ENCODE results near the gene DNAJC15. TPM values are rescaled to one million over a fixed set of nuclear protein-coding genes. Genes with fewer than 3 reads are reported as not detected.

Gene DNAJC15
- total RNA-seq, 4 donors from 2014 or later: 1.6 to 8.4 (median 4.1) TPM

DNA sequence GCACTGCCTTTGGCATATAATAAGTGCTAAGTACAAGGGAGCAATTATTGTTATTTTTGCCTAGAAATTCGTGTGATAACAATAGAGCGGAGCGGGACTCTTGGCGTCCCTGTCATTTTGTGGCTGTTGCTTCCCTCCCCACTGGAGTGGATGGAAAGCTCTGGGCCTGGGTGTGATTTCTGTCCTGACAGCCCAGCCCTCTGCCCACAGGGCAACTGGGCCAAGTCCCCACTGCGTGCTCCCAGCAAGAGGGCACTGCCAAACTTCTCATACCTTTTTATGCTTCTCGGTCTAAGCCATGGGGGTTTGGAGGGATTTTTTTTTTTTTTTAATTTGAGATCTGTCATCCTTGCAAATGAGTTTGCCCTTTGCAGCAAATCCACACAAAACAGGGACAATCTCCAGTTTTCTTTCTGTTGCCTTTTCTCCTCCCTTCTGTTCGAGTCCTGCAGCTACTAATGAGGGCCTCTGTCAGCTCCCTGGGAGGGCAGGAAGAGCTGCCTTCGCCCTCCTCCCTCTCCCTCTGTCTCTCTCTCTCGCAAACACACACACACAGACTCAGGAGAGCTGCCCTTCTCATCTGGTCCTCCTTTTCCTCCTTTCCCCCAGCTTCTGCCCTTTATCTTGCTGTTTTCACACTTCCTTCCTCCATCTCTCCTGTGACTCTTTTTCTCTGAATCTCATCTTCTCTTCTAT, 103.9 kb downstream of the DNAJC15 start:
- no peak for TF ChIP-seq CTCF (IDR thresholded peaks at IDR 0.05)
- no peak for TF ChIP-seq POLR2A (IDR thresholded peaks at IDR 0.05)
- intact Hi-C loops (cut with DNase I; ENCODE audit: low total_unique reads): no loop called here

GRCh38 chr13:43127827-43128226, 104.4 kb downstream of the DNAJC15 start:
- no peak for TF ChIP-seq POLR2A (IDR thresholded peaks at IDR 0.05)
- TF ChIP-seq CTCF (IDR thresholded peaks at IDR 0.05): no peak
- no peak overlapping the region for H3K4me3 ChIP-seq (ENCODE audit: low read depth, poor library complexity, severe bottlenecking)
- intact Hi-C loops (cut with DNase I; ENCODE audit: low total_unique reads): no loop called here
- 59 to 67% methylated on average over 3 of the region's 3 CpGs for WGBS, 2 donors
- no peak for DNase-seq (ENCODE audit: low spot score in 2 of 2)

More for the DNA sequence above, 103.9 kb downstream of the DNAJC15 start:
- no peak overlapping the region for H3K4me3 ChIP-seq (ENCODE audit: low read depth, poor library complexity, severe bottlenecking)
- no peak for DNase-seq (ENCODE audit: low spot score in 2 of 2)
- WGBS, 2 donors: 70 to 76% methylated on average over 9 of the region's 9 CpGs

GRCh38 chr13:43128504-43128961, 105.1 kb downstream of the DNAJC15 start:
- 80 to 82% methylated on average over 21 of the region's 21 CpGs for WGBS, 2 donors
- DNase-seq (ENCODE audit: low spot score in 2 of 2): no peak
- TF ChIP-seq CTCF (IDR thresholded peaks at IDR 0.05) (no peak), POLR2A (IDR thresholded peaks at IDR 0.05) (no peak)
- no peak overlapping the region for H3K4me3 ChIP-seq (ENCODE audit: low read depth, poor library complexity, severe bottlenecking)
- intact Hi-C loops (cut with DNase I; ENCODE audit: low total_unique reads): no loop called here

DNA sequence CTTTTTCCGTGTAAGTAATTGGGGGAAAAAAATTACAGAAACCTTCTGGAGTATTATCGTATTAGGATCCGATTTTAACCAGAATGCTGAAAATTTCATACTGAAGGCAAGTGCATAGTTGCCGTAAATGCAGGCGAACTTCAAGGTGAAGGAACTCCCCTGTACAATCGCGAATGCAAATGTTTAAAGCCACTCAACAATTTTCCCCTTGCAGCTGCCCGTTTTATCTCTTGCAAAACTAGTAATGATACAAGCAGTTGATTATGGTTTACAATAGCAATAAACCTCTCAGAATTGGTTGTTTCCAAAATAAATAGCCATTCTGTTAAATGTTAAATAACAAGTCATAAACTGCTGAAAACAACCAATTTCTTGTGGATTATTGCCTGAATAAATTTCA, 105.7 kb downstream of the DNAJC15 start:
- WGBS, 2 donors: 77 to 82% methylated on average over 8 of the region's 8 CpGs
- DNase-seq (ENCODE audit: low spot score in 2 of 2): no peak
- intact Hi-C loops (cut with DNase I; ENCODE audit: low total_unique reads): no loop called here
- TF ChIP-seq CTCF (IDR thresholded peaks at IDR 0.05) (no peak), POLR2A (IDR thresholded peaks at IDR 0.05) (no peak)
- H3K4me3 ChIP-seq (ENCODE audit: low read depth, poor library complexity, severe bottlenecking): no peak overlapping the region

- TF ChIP-seq CTCF (IDR thresholded peaks at IDR 0.05) (no peak), POLR2A (IDR thresholded peaks at IDR 0.05) (no peak)
- 50 to 57% methylated on average over 3 of the region's 3 CpGs for WGBS, 2 donors
- DNase-seq (ENCODE audit: low spot score in 2 of 2): no peak
- no peak overlapping the region for H3K4me3 ChIP-seq (ENCODE audit: low read depth, poor library complexity, severe bottlenecking)
- intact Hi-C loops (cut with DNase I; ENCODE audit: low total_unique reads): no loop called here
Observed at GRCh38 chr13:43129511-43130110, 106.2 kb downstream of the DNAJC15 start.

All from lower leg skin (tissue), 4 donors.